Stimulated activated memory B cell treated with anti-CD40 and anti-IgM and Interleukin-4, amounts not matched to agents 10 μg/mL and 1 μg/mL and 100 μg/mL, for 72 hours (primary cell): ENCODE data around the gene ALKBH5.

Source experiments
- ATAC-seq: fragments of 150-1000 bp; cut with Tn5 transposase; 2 replicates; pipeline ENCODE4 v1.10.0; 2021
- H3K27ac Mint-ChIP-seq: one replicate; pipeline ENCODE4 v1.8.0; 2022; ENCODE audit warnings: mild to moderate bottlenecking, mixed read lengths
- H3K27me3 Mint-ChIP-seq: one replicate; pipeline ENCODE4 v1.8.0; 2022; ENCODE audit warnings: mixed read lengths
- H3K36me3 Mint-ChIP-seq: one replicate; pipeline ENCODE4 v1.8.0; 2022; ENCODE audit warnings: mixed read lengths
- H3K4me1 Mint-ChIP-seq: one replicate; pipeline ENCODE4 v1.8.0; 2022; ENCODE audit warnings: mixed read lengths
- H3K4me3 Mint-ChIP-seq: one replicate; pipeline ENCODE4 v1.8.0; 2022; ENCODE audit warnings: mild to moderate bottlenecking, moderate library complexity, mixed read lengths
- H3K9me3 Mint-ChIP-seq: one replicate; pipeline ENCODE4 v1.8.0; 2022; ENCODE audit warnings: mixed read lengths

ALKBH5 gene

DNA sequence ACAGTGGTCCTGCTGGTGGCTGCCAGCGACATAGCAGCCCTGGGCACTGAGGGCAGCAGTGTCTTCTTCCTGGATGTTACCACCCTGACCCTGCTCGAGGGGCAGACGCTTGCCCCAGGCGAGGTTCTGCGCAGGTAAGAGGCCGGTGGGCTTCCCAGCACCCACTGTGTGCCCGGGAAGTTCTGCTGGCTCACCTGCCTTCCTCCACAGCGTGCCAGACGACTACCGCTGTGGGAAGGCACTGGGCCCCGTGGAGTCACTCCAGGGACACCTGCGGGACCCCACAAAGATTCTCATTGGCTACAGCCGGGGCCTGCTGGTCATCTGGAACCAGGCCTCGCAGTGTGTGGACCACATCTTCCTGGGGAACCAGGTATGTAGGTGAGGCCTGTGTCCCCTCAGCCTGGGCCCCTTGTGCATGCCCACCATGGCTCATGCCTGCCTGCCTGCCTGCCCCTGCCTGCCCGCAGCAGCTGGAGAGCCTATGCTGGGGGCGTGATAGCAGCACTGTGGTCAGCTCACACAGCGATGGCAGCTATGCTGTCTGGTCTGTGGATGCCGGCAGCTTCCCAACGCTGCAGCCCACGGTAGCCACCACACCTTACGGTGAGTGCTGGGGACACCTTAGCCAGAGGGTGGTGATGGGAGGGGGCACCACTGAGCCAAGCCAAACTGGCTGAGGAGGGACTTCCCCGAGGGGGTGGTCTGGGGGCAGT, 50.3 kb downstream of the ALKBH5 start:
- peaks cover 7% of the 10 kb centered on the region for H3K4me1 Mint-ChIP-seq
- H3K27me3 Mint-ChIP-seq, result no peaks in the 10 kb centered on the region
- no peak overlapping the region for H3K4me3 Mint-ChIP-seq
- no peak overlapping the region for H3K27ac Mint-ChIP-seq
- no peaks in the 10 kb centered on the region for H3K9me3 Mint-ChIP-seq
- ATAC-seq, result no peak
- H3K36me3 Mint-ChIP-seq, result peaks cover 28% of the 10 kb centered on the region

DNA sequence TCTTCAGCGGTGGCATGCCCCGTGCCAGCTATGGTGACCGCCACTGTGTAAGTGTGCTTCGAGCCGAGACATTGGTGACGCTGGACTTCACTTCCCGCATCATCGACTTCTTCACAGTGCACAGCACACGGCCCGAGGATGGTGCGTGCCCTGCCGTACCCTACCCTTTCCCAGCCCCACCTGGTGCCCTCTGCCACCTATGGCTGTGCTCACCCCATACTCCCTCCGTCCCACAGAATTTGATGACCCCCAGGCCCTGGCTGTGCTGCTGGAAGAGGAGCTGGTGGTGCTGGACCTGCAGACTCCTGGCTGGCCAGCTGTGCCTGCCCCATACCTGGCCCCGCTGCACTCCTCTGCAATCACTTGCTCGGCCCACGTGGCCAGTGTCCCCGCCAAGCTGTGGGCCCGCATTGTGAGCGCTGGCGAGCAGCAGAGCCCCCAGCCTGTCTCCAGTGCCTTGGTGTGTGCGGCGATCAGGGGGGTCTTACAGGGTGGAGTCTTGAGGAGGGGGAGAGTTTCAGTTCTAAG, 51.3 kb downstream of the ALKBH5 start:
- no peaks in the 10 kb centered on the region for H3K9me3 Mint-ChIP-seq
- no peak overlapping the region for H3K27ac Mint-ChIP-seq
- no peak overlapping the region for H3K4me3 Mint-ChIP-seq
- no peak for ATAC-seq
- H3K4me1 Mint-ChIP-seq, result peaks cover 6% of the 10 kb centered on the region
- H3K27me3 Mint-ChIP-seq, result no peaks in the 10 kb centered on the region
- H3K36me3 Mint-ChIP-seq, result peaks cover 31% of the 10 kb centered on the region

GRCh38 chr17:18235743-18236256, 52.2 kb downstream of the ALKBH5 start:
- Mint-ChIP-seq H3K27me3 (no peaks in the 10 kb centered on the region), H3K36me3 (peaks cover 34% of the 10 kb centered on the region), H3K4me3 (no peak overlapping the region), H3K27ac (peak overlapping the region; percentile 42), H3K9me3 (no peaks in the 10 kb centered on the region), H3K4me1 (peaks cover 6% of the 10 kb centered on the region)
- ATAC-seq, result peak; percentile 6

GRCh38 chr17:18236494-18236893, 52.9 kb downstream of the ALKBH5 start:
- peaks cover 34% of the 10 kb centered on the region for H3K36me3 Mint-ChIP-seq
- no peak for ATAC-seq
- H3K27ac Mint-ChIP-seq, result peak overlapping the region; percentile 42
- H3K9me3 Mint-ChIP-seq, result no peaks in the 10 kb centered on the region
- peaks cover 6% of the 10 kb centered on the region for H3K4me1 Mint-ChIP-seq
- no peak overlapping the region for H3K4me3 Mint-ChIP-seq
- H3K27me3 Mint-ChIP-seq, result no peaks in the 10 kb centered on the region

DNA sequence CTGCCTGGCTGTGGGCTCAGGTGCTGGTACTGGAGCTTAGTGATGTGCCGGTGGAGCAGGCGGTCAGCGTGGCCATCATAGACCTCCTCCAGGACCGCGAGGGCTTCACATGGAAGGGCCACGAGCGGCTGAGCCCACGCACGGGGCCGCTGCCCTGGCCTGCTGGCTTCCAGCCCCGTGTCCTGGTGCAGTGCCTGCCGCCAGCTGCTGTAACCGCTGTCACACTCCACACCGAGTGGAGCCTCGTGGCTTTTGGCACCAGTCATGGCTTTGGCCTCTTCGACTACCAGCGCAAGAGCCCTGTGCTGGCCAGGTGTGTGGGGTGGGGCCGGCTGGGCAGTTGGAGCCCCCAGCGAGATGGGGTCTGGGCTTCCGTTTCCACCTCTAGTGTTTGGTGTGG, 53.8 kb downstream of the ALKBH5 start:
- no peak overlapping the region for H3K4me3 Mint-ChIP-seq
- H3K36me3 Mint-ChIP-seq, result peaks cover 34% of the 10 kb centered on the region
- no peaks in the 10 kb centered on the region for H3K9me3 Mint-ChIP-seq
- H3K4me1 Mint-ChIP-seq, result peaks cover 6% of the 10 kb centered on the region
- no peak overlapping the region for H3K27ac Mint-ChIP-seq
- ATAC-seq, result no peak
- H3K27me3 Mint-ChIP-seq, result no peaks in the 10 kb centered on the region

GRCh38 chr17:18238299-18238698, 54.7 kb downstream of the ALKBH5 start:
- ATAC-seq, result no peak
- no peaks in the 10 kb centered on the region for H3K9me3 Mint-ChIP-seq
- H3K27me3 Mint-ChIP-seq, result no peaks in the 10 kb centered on the region
- peaks cover 34% of the 10 kb centered on the region for H3K36me3 Mint-ChIP-seq
- no peak overlapping the region for H3K4me3 Mint-ChIP-seq
- peaks cover 6% of the 10 kb centered on the region for H3K4me1 Mint-ChIP-seq
- H3K27ac Mint-ChIP-seq, result no peak overlapping the region

DNA sequence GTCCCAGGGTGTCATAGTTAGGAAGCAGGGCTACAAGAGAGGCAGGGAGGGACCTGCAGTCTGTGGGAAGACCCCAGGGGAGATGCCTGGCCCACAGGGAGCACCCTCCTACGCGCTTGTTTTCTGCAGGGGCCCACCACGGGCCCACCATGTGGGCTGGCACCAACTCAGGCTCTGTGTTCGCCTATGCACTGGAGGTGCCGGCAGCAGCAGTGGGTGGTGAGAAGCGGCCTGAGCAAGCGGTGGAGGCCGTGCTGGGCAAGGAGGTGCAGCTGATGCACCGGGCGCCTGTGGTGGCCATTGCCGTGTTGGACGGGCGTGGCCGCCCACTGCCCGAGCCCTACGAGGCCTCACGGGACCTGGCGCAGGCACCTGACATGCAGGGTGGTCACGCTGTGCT, 56.8 kb downstream of the ALKBH5 start:
- no peak overlapping the region for H3K4me3 Mint-ChIP-seq
- no peak for ATAC-seq
- H3K27ac Mint-ChIP-seq, result peak overlapping the region; percentile 21
- H3K36me3 Mint-ChIP-seq, result peaks cover 26% of the 10 kb centered on the region
- H3K4me1 Mint-ChIP-seq, result peaks cover 6% of the 10 kb centered on the region
- no peaks in the 10 kb centered on the region for H3K9me3 Mint-ChIP-seq
- no peaks in the 10 kb centered on the region for H3K27me3 Mint-ChIP-seq

GRCh38 chr17:18241229-18241871, 57.7 kb downstream of the ALKBH5 start:
- Mint-ChIP-seq H3K4me1 (no peaks in the 10 kb centered on the region), H3K27me3 (no peaks in the 10 kb centered on the region), H3K36me3 (peaks cover 23% of the 10 kb centered on the region)

DNA sequence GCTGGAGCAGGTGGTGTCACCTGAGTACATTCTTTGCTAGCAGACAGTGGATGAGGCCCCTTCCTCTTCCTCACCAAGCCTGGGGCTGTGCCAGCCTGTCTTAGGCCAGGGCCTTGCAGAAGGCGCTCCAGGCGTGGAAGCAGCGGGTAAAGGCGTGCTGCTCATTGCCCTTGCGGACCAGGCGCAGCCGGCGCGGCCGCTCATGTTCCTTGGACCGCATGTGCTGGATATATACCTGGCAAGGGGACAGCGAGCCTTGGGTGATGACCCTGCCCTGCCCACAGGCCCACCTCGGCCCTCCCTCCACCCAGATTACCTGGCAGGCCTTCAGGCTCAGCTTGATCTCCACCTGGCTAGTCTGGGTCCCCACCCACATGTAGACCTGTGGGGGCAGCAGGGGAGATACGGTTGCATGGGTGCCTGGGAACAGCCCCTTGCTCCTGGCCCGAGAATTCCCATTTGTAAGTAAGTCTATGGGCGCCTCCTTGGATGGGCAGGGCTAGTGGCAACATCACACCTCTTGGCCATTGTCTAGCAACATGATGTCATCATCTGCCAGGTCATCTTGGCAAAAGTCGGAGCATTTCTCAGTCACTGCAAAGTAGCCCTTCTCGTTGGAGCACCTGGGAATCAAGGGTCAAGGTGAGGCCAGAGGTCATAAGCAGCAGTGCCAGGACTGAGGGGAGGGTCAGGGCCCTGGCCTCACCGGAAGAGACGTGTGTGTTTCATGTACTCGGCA, 61.6 kb downstream of the ALKBH5 start:
- no peak overlapping the region for H3K27ac Mint-ChIP-seq
- H3K9me3 Mint-ChIP-seq, result no peaks in the 10 kb centered on the region
- peaks cover 32% of the 10 kb centered on the region for H3K36me3 Mint-ChIP-seq
- H3K27me3 Mint-ChIP-seq, result no peaks in the 10 kb centered on the region
- H3K4me1 Mint-ChIP-seq, result peaks cover 17% of the 10 kb centered on the region
- no peak overlapping the region for H3K4me3 Mint-ChIP-seq
- ATAC-seq, result no peak

More at GRCh38 chr17:18241229-18241871, 57.7 kb downstream of the ALKBH5 start:
- no peak overlapping the region for H3K27ac Mint-ChIP-seq
- no peak overlapping the region for H3K4me3 Mint-ChIP-seq
- no peak for ATAC-seq
- H3K9me3 Mint-ChIP-seq, result no peaks in the 10 kb centered on the region

- no peak overlapping the region for H3K27ac Mint-ChIP-seq
- H3K36me3 Mint-ChIP-seq, result peaks cover 41% of the 10 kb centered on the region
- ATAC-seq, result no peak
- H3K9me3 Mint-ChIP-seq, result no peaks in the 10 kb centered on the region
- H3K4me1 Mint-ChIP-seq, result peaks cover 17% of the 10 kb centered on the region
- H3K4me3 Mint-ChIP-seq, result no peak overlapping the region
- no peaks in the 10 kb centered on the region for H3K27me3 Mint-ChIP-seq
Measured at GRCh38 chr17:18246109-18246725, 62.6 kb downstream of the ALKBH5 start.

GRCh38 chr17:18246880-18247612, 63.4 kb downstream of the ALKBH5 start:
- no peak overlapping the region for H3K4me3 Mint-ChIP-seq
- ATAC-seq, result peak; percentile 71
- H3K36me3 Mint-ChIP-seq, result peaks cover 49% of the 10 kb centered on the region
- no peaks in the 10 kb centered on the region for H3K27me3 Mint-ChIP-seq
- peaks cover 17% of the 10 kb centered on the region for H3K4me1 Mint-ChIP-seq
- no peaks in the 10 kb centered on the region for H3K9me3 Mint-ChIP-seq
- peak overlapping the region; percentile 23 for H3K27ac Mint-ChIP-seq

- Mint-ChIP-seq H3K27ac (peak overlapping the region; percentile 23), H3K4me1 (peaks cover 17% of the 10 kb centered on the region), H3K9me3 (no peaks in the 10 kb centered on the region), H3K36me3 (peaks cover 54% of the 10 kb centered on the region), H3K4me3 (no peak overlapping the region), H3K27me3 (no peaks in the 10 kb centered on the region)
- no peak for ATAC-seq
Measured at GRCh38 chr17:18247613-18248001, 64.0 kb downstream of the ALKBH5 start.

GRCh38 chr17:18248300-18248731, 64.7 kb downstream of the ALKBH5 start:
- Mint-ChIP-seq H3K9me3 (no peaks in the 10 kb centered on the region), H3K27ac (no peak overlapping the region), H3K4me1 (peaks cover 17% of the 10 kb centered on the region), H3K27me3 (no peaks in the 10 kb centered on the region), H3K4me3 (no peak overlapping the region), H3K36me3 (peaks cover 61% of the 10 kb centered on the region)
- peak; percentile 73 for ATAC-seq

- peaks cover 17% of the 10 kb centered on the region for H3K4me1 Mint-ChIP-seq
- no peaks in the 10 kb centered on the region for H3K9me3 Mint-ChIP-seq
- H3K4me3 Mint-ChIP-seq, result no peak overlapping the region
- no peak overlapping the region for H3K27ac Mint-ChIP-seq
- H3K36me3 Mint-ChIP-seq, result peaks cover 61% of the 10 kb centered on the region
- no peak for ATAC-seq
- H3K27me3 Mint-ChIP-seq, result no peaks in the 10 kb centered on the region
Measured at GRCh38 chr17:18248811-18249210, 65.2 kb downstream of the ALKBH5 start.
